ENCODE measurements around the gene TTLL9.
"Not testable (repeated sequence)": the region's sequence is repeated elsewhere in the genome, so short reads cannot be mapped to it uniquely, and the experiment has no call there.

Gene TTLL9

DNA sequence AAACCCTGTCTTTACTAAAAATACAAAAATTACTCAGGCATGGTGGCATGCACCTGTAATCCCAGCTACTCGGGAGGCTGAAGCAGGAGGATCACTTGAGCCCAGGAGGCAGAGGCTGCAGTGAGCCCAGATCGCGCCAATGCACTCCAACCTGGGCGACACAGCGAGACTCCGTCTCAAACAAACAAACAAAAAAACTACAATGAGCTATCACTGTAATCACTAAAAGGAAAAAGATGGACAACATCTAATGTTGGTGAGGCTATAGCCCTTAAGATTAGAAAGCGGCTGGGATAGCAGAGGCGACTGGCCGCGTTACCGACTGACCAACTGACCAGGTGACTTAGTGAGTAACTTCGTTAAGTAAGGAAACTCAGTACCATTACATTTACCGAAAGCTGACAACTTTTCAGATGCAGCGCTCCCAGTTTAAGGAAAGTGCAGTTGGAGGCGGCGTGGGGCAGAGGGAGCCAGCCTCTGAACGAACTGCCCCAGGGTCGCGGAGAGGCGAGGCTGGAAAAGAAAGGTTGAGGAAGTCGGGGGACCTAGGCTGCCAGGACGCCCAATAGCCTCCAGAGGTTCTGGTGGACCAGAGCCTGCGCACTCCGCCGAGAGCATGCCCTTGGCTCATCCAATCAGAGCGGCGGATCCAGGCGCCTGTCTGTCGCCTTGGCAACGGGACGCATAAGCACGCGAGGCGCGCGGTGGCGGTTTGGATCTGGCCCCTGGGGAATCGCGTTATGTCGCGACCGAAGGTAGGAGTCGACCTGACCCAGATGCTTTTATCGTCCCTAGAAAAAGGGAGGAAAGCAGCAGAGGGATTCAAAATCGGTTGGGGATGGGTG, 8.9 kb downstream of the TTLL9 start:
- DNase-seq (ENCODE audit: low read depth in 3 of 3) = peak; percentile 50 to 51 (median 50)

DNA sequence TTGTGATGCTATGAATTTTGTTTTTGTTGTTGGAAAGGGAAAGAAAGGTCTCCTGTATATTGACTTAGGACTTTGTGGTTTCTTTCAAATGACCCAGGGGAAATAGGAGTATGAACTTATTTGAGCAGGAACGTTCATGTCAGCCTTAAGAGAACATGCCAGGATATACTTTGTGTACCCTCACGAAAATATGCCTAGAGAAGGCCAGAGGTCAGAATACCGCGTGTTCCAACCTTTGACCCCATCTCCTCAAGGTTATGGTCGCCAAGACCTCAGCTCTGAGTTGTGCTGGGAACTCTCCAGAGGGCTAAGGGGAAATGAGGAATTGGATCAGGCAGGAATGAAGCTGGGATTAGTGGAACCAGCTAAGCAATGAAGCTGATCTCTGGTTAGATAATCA, 11.5 kb downstream of the TTLL9 start:
- no peak for DNase-seq (ENCODE audit: low read depth in 3 of 3)

DNA sequence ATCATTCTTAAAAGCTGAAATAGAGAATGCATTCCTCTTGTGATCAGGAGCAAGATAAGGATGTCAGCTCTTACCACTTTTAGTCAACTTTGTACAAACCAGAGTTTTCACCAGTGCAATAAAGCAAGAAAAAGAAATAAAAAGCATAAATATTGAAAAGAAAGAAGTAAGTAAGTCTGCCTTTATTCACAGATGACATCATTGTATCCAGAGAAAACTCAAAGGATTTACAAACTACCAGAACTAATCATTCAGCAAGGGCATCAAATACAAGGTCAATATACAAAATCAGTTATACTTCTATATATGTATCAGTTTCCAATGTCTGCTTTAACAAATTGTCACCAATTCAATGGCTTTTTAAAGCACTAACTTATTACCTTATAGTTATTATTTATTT, 13.4 kb downstream of the TTLL9 start:
- no peak for DNase-seq (ENCODE audit: low read depth in 3 of 3)

DNA sequence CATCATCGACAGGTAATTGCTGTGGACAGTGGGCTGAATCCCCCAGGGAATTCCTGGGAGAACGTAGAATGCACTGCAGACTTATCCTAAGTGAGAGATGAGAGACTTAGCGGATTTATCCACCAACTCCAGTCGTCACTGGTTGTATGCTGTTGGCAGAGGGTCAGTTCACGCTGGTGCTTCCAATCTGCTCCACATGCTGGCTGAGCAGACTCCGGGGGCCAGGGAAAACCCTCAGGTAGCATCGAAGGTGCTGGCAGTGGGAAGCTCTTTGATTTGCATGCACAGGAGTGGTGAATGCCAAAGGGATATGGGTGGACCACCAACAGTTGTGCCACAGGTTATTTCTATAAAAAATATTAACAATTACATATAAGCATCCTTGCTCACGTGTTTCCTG, 20.2 kb downstream of the TTLL9 start:
- no peak for DNase-seq (ENCODE audit: low read depth in 3 of 3)

DNA sequence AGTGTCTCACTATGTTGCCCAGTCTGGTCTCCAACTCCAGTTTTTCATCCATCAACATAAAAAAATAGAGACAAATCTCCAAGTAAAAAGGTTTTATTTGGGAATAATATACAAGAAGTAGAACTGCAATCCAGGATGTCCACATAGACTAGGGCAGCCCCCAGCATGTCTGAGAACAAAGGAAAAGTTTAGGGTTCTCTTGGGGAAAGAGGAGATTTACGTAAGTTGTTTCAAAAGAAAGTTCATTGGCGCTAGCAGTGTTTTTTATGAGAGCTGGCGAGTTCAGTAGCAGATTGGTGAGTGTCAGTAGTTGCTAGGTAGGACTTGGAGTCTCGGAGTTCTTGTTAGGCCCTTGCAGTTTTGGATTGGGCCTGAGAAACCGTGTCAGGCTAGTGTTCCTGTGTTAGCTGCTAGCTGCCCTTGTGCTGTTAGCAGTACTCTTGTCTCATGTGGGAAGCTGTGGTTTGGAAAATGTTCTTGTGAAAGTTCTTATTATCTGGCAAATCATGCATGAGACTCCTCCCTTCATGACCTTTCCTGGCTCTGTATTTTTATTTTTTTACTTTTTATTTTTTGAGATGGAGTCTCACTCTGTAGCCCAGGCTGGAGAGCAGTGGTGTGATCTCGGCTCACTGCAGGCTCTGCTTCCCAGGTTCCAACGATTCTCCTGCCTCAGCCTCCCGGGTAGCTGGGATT, 24.7 kb downstream of the TTLL9 start:
- no peak for DNase-seq (ENCODE audit: low read depth in 3 of 3)

DNA sequence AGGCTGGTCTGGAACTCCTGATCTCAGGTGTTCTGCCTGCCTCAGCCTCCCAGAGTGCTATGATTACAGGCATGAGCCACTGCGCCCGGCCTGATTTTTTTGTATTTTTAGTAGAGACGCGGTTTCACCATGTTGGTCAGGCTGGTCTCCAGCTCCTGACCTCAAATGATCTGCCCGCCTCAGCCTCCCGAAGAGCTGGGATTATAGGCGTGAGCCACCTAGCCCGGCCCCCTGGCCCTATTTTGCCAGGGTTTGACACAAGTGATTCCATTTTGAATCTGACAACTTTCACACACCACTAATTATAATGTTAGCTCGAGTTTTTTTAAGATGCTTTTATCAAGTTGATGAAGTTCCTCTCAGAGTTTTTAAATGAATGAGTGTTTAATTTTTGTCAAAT, 25.6 kb downstream of the TTLL9 start:
- no peak for DNase-seq (ENCODE audit: low read depth in 3 of 3)

DNA sequence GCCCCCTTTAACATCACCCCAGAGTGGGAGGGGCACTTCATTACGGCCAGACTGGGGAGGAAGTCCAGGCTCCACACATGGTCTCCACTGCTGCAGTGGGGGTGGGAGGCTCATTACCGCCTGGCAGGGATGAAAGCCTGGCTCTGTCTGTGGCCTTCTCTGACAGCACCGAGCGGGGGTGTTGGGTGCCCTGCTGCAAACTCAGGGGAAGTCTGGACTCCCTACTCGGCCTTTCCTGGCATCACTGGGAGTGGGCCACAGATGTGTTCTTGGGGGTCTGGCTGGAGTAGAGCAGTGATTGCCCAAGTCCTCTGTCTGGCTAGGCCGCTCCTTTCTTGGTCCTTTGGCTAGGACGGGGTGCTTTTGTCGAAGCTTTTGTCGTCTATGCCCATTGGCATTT, 27.1 kb downstream of the TTLL9 start:
- DNase-seq (ENCODE audit: low read depth in 3 of 3) = no peak

DNA sequence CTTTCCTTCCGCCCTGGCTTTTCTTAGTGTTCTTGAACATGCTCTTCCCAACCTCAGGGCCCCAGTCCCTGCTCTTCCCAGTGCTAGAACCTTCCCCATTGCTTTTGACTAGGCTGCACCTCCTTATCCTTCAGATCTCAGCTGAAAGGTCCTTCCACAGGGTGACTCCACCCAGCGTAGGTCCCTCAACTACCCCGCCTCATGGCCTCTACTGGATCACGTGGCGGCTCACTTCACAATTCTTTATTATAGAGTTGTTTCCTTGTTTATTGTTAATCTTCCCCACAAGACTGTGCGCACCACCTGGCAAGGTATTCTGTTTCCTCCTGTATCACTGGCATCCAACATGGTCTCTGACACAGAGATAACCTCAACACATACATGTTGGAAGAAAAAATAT, 31.2 kb downstream of the TTLL9 start:
- no peak for DNase-seq (ENCODE audit: low read depth in 3 of 3)

DNA sequence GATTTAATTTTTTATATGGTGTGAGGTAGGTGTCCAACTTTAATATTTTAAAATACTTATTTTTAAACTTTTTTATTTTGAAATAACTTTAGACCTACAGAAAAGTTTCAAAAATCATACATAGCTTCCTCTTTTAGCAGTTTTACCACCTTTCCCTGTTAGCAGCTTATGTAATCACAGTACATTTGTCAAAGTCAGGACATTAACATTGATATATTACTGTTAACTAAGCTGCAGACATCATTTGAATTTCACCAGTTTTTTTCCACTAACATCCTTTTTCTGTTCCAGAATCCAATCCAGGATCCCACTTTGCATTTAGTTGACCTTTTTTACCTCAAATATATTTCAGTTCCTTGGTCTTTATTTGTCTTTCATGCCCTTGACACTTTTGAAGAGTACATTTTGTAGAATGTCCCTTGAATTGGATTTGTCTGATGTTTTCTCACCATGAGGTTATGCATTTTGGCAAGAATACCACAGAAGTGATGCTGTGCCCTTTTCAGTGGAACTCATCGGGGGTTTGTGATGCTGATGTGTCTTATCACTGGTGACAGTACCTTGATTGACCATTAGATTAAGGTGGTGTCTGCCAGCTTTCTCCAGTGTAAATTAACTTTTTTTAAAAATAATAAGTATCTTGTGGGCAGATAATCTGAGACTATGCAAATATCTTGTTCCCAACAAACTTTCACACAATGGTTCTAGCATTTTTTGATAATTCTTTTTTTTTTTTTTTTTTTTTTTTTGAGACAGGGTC, 33.4 kb downstream of the TTLL9 start:
- DNase-seq (ENCODE audit: low read depth in 3 of 3) = no peak

DNA sequence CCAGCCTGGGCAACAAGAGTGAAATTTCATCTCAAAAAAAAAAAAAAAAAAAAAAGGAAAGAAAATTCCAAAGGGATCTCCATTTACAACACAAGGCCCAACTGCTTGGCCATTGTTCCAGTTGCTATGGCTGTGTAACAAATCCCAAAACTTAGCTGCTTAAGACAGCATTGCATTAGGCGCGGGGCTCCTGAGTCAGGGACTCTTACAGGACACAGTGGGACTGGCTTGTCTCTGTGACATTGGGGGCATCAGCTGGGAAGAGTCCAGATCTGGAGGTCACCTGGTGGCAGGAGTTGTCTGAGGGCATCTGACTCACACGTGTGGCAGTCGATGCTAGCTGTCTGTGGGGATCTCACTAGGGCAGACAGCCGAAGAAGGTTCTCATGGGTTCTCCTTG, 35.6 kb downstream of the TTLL9 start:
- DNase-seq (ENCODE audit: low read depth in 3 of 3) = no peak

DNA sequence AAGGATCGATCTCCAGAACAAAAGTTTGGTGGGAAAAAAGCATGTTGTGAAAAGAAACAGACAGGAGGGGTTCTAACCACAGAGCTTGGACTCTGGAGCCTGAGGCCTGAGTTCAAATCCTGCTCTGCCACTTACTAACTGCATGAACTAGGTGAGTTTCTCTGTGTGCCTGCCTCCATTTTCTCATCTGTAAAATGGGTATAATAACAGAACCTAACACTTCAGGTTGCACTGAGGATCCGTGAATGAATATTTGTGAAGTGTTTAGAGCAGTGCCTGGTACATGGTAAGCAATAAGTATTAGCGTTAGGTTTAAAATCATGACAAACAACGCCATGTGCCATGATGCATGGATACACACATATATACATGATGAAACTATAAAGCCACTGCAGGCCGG, 36.6 kb downstream of the TTLL9 start:
- no peak for DNase-seq (ENCODE audit: low read depth in 3 of 3)

DNA sequence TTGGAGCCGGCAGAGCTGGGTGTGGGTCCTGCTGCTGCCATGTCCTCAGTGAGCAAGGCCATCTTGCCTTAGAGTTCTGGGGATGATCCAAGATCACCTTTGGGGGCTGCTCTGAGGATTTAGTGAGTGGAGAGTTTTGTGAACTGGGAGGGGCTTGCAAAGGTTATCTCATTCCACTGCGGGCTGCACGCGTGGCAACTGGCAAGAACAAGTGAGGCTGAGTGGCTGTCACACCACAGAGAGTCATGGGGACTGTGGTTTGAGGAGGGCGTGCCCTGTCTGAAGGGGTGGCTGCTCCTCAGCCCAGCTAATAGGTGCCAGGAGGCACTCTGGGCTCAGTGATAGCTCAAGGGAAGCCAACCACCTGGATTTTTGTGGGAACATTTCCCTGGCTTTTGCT, 37.6 kb downstream of the TTLL9 start:
- no peak for DNase-seq (ENCODE audit: low read depth in 3 of 3)

DNA sequence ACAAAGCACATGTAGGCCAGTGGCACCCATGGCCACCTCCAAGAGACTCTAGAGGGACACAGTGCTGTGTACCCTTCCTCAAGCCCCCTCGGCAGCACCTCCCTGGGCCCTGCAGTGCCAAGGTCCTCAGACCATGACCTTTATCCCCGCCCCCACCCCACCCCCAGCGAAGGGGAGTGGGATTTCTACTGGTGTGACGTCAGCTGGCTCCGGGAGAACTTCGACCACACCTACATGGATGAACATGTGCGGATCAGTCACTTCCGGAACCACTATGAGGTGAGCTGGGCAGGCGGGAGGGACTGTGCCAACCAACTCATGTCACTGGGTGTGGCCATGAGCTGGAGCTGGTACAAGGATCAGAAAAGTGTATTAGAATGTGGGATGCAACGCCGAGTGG, 38.0 kb downstream of the TTLL9 start:
- no peak for DNase-seq (ENCODE audit: low read depth in 3 of 3)

DNA sequence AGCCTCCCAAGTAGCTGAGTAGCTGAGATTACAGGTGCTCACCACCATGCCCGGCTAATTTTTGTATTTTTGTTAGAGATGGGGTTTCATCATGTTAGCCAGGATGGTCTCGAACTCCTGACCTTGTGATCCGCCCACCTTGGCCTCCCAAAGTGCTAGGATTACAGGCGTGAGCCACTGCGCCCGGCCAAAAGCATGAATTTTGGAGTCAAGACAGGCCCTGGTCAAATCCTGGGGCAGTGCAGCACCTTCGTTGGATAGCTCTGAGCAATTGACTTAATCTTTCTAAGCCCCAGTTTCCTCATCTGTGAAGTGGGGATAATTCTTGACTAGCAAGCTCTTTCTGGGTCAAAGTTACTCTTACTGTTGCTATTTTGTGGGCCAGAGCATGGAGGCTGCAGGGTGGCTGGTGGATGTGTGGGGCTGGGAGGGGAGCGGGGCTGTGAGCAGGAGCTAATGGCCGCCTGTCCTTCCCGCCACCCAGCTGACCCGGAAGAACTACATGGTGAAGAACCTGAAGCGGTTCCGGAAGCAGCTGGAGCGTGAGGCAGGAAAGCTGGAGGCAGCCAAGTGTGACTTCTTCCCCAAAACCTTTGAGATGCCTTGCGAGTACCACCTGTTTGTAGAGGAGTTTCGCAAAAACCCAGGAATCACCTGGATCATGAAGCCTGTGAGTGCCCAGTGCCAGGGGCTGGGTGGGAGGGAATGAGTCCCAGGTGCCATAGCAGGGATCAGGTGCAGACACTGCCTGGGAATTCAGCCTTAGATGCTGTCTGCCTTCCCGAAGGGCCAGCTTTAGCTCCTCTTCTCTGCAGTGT, 39.0 kb downstream of the TTLL9 start:
- no peak for DNase-seq (ENCODE audit: low read depth in 3 of 3)

DNA sequence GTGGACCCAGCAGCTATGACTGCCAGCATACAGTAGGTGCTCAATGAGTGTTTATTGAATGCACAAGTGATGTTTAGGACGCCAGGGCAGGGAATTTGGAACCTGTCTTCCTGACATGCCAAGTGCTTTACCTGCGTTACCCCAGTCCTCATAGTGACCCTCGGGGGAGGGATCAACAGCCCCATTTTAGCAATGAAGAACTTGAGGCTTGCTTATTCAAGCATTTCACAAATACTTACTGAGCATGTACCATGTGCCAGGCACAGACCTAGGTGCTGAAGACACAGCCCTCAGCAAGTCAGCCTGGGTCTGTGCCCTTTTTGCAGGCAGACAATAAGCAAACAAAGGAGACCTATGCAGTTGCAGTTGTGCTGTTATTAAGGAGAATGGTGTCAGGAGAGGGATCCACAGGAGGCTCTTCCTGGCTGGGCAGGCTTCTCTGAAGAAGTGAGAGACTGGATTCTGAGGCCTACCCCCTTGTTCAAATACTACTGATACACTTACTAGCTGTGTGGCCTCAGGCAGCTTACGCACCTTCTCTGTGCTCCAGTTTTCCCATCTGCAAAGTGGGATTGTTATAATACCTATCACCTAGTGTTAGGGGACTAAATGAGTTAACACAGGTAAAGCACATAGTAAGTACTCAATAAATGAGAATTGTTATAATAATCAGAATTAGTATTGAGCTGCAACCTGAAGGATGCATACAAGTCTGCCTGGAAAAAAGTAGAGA, 39.8 kb downstream of the TTLL9 start:
- DNase-seq (ENCODE audit: low read depth in 3 of 3) = no peak

DNA sequence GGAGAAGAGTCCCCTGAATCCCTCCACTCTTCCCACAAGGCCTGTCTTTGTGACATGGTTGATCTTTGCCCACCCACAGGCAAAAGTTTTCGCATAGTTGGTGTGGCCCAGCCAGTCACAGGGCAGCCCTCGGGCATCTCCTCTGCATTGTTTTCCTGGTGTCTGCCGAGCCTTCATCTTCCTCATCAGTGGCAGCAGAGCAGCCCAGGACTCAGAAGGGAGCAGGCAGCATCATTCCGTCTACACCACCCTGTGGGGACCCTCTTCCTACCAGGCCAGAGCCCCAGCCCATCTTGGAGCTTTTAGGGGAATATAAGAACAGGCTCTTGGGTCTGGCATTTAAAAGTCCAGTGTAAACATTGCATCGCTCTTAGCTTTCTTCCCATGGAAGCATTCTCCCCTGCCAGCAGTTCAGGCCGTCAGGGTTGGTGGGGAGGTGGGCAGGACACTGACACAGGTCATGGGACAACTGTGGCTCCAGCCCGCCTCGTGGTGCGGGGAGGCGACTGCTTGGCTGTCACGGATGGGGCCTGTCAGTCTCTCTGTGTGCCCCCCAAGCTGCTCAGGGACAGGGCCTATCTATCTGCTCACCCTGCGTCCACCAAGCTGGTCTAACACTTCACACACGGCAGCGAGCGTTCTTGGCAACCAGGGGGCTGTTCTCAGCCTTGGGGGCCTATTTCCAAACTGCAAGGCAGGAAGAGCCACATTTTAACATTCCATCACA, 43.2 kb downstream of the TTLL9 start:
- no peak for DNase-seq (ENCODE audit: low read depth in 3 of 3)

DNA sequence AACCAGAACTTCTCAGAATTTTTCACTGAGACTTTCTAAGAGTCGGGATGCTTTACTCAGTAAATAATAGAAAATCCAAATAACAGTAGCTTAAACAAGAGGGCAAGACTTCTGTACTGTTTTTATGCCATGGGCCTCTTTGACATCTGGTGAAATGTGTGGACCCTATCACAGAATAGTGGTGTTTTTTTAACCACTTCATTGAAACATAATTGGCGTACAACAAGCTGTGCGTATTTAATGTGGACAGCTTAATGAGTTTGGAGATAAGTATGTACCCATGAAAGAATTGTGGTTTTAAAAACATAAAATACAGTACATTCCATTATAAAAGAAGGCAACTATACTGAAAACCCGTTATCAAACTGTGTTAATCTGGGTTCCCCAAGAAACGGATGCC, 43.7 kb downstream of the TTLL9 start:
- DNase-seq (ENCODE audit: low read depth in 3 of 3) = no peak

DNA sequence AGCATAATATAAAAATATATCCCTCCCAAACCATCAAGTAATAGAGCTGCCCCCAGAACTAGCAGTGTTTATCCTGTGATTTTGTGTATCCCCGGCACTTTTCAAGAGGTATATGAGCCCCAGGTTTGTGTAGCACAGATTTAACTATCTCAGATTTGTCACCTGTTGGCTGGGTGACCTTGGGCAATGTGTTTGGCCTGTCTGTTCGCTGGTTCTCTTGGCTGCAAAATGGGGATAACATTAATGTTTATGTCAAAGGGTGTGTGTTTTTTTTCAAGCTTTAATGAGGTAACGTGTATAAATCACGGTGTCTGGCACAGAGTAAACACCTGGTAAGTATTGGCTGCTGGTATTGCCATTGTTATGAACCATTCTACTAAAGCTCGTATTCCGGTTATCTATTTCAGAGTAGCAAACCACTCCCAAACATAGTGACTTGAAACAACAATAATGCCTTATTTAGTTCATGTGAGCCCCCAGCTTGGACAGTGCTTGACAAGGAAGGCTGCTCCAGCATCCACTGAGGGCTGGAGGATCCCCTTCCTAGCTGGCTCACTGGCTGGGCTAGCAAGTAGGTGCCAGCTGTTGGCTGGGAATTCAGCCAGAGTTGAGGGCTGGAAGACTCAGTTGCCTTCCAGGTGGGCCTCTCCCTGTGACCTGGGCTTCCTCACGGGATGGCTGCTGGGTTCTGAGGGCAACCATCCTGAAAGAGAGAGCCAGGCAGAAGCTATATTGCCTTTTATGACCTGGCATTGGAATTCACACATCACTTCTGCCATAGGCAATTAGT, 45.3 kb downstream of the TTLL9 start:
- DNase-seq (ENCODE audit: low read depth in 3 of 3) = no peak

DNA sequence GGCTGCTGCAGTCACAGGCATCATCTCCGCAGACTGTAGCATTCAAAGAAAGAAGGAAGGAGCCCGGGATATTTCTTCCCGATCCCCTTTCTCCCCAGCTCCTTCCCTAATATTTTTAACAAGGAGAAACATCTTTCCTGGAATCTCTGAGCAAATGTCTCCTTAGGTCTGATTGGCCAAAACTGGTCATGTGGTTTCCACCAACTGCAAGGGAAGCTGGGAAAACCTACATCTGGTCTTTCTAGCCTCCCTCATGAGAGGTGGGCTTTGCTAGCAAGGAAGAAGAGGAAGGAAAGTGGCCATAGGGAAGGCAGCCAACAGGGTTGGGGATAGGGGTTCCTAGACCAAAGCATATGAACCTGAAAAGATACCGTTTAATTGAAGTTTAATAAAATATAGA, 46.3 kb downstream of the TTLL9 start:
- DNase-seq (ENCODE audit: low read depth in 3 of 3) = no peak

DNA sequence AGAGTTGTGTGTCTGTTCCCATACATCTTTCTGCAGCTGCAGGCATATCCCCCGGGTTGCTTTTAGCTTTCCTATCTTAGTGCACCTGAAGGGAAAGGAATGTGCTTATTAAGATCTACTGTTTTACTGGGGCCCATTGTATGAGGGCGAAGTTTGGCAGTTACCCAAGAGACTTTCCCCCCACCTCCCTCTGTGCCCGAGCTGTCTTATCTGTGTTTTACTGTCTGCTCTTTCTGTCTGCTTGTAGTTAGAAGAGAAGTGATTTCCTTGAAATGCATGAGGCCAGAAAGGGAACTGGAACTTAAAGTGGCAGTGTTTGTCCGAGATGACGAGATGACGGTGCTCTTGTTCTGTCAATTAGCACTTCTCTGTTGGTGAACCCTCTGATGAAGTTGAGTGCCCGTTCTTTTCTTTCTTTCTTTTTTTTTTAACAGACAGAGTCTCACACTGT, 47.6 kb downstream of the TTLL9 start:
- not testable (repeated sequence) for DNase-seq (ENCODE audit: low read depth in 3 of 3)
